Endothelial cell of umbilical vein (primary cell): ENCODE measurements around the gene TRABD2A. TPM values are rescaled to one million over a fixed set of nuclear protein-coding genes. Genes with fewer than 3 reads are reported as not detected.

Experiments used
- BruUV-seq: library from RNA; stranded (reverse); fragments of 400-500 nt; replicated peaks from 2 replicates; lab custom pipeline; 2021; lab: Mats Ljungman, UMichigan
- CTCF ChIA-PET: fragments of 300-600, 350-600 bp; sonication (Branson Sonifier 250); formaldehyde crosslinking; loops from one replicate; lab custom pipeline; 2021; ENCODE audit warnings: antibody characterized with exemption, inconsistent platforms; lab: Charles Lee
- POLR2A ChIA-PET: fragments of 300-600, 350-600 bp; sonication (Branson Sonifier 250); formaldehyde crosslinking; loops from one replicate; lab custom pipeline; 2021; ENCODE audit warnings: antibody characterized with exemption, inconsistent platforms; lab: Charles Lee
- DNase-seq: peaks from one replicate; pipeline ENCODE4 v3.0.0-alpha.2; 2011; ENCODE audit warnings: low read depth, low spot score
- FAIRE-seq: peaks from 2 replicates; lab custom pipeline; 2011; peaks lifted over from hg19 to GRCh38; lab: Jason Lieb, UNC
- H2AFZ ChIP-seq: 2 replicates; pipeline ENCODE4 v1.6.0; 2012; ENCODE audit warnings: low read depth, low read length, control low read depth, inconsistent platforms
- H3K27ac ChIP-seq: 2 replicates; pipeline ENCODE4 v1.5.1; 2011; ENCODE audit warnings: low read depth, mild to moderate bottlenecking, control low read depth, low read length, moderate library complexity; ENCODE audit not compliant: insufficient read depth
- H3K27me3 ChIP-seq, 2 experiments: 2 replicates each; pipeline versions ENCODE4 v1.6.0 to v1.6.1; 2011; ENCODE audit warnings: low read length in 2 of 2, mixed read lengths in 1 of 2; ENCODE audit not compliant: control insufficient read depth in 2 of 2, insufficient read depth in 2 of 2
- H3K36me3 ChIP-seq, 2 experiments: 2 replicates in 1 of 2; 3 replicates in 1 of 2; pipeline ENCODE4 v1.5.1; 2011; ENCODE audit warnings: low read length in 2 of 2, mild to moderate bottlenecking in 1 of 2, moderate library complexity in 1 of 2; ENCODE audit not compliant: control insufficient read depth in 2 of 2, insufficient read depth in 2 of 2; ENCODE audit errors: extremely low read depth in 1 of 2
- H3K4me1 ChIP-seq: 3 replicates; pipeline ENCODE4 v1.5.1; 2011; ENCODE audit warnings: mild to moderate bottlenecking, low read length; ENCODE audit not compliant: control insufficient read depth, insufficient read depth; ENCODE audit errors: extremely low read depth
- H3K4me2 ChIP-seq: 2 replicates; pipeline ENCODE4 v1.6.1; 2011; ENCODE audit warnings: low read length, control low read depth, mixed read lengths; ENCODE audit not compliant: insufficient read depth
- H3K4me3 ChIP-seq, 3 experiments: fragments of 200-600 bp in 1 of 3; sonication (generic), shearing (Covaris generic) in 1 of 3; replicated peaks in 1 of 3; 2 replicates each; pipeline ENCODE4 v1.5.1; 2011 to 2016; ENCODE audit warnings: control low read depth in 3 of 3, low read length in 3 of 3, mild to moderate bottlenecking in 2 of 3, inconsistent platforms in 1 of 3, low read depth in 1 of 3, moderate library complexity in 1 of 3; ENCODE audit not compliant: insufficient read depth in 1 of 3
- H3K79me2 ChIP-seq: 2 replicates; pipeline ENCODE4 v1.6.0; 2012; ENCODE audit warnings: low read length, inconsistent platforms; ENCODE audit not compliant: control insufficient read depth, insufficient read depth
- H3K9ac ChIP-seq: replicated peaks from 2 replicates; pipeline ENCODE3; 2011; ENCODE audit warnings: low read length, control low read depth; ENCODE audit not compliant: insufficient read depth; ENCODE audit errors: extremely low read depth
- H3K9me1 ChIP-seq: replicated peaks from 3 replicates; pipeline ENCODE4 v1.6.0; 2011; ENCODE audit warnings: mild to moderate bottlenecking, low read length; ENCODE audit not compliant: control insufficient read depth, insufficient read depth; ENCODE audit errors: extremely low read depth
- H3K9me3 ChIP-seq: replicated peaks from 2 replicates; pipeline ENCODE4 v1.5.1; 2012; ENCODE audit warnings: low read length, inconsistent platforms; ENCODE audit not compliant: control insufficient read depth, insufficient read depth
- H4K20me1 ChIP-seq: replicated peaks from 2 replicates; pipeline ENCODE3; 2011; ENCODE audit warnings: mild to moderate bottlenecking, low read length; ENCODE audit not compliant: control insufficient read depth, insufficient read depth; ENCODE audit errors: extremely low read depth
- EZH2 ChIP-seq: IDR thresholded peaks from 2 replicates; pipeline ENCODE4 v1.6.1; 2012; ENCODE audit warnings: borderline replicate concordance, low read depth, mild to moderate bottlenecking, moderate library complexity, low read length, inconsistent platforms; ENCODE audit not compliant: severe bottlenecking
- FOS ChIP-seq: IDR thresholded peaks from 2 replicates; pipeline ENCODE4 v1.6.1; 2011; ENCODE audit warnings: mild to moderate bottlenecking, low read length, moderate library complexity, borderline replicate concordance; ENCODE audit not compliant: insufficient read depth
- GATA2 ChIP-seq: IDR thresholded peaks from 2 replicates; pipeline ENCODE4 v1.7.0; 2011; ENCODE audit warnings: low read depth, mild to moderate bottlenecking, moderate library complexity, mixed read lengths, low read length; ENCODE audit not compliant: insufficient read length, insufficient read depth
- JUN ChIP-seq: IDR thresholded peaks from 2 replicates; pipeline ENCODE4 v1.6.1; 2011; ENCODE audit warnings: borderline replicate concordance, low read depth; ENCODE audit not compliant: insufficient read length, insufficient read depth
- MYC ChIP-seq: IDR thresholded peaks from one replicate; pipeline ENCODE4 v1.6.1; 2011; ENCODE audit warnings: mild to moderate bottlenecking, low read depth, low read length
- POLR2A ChIP-seq: IDR thresholded peaks from 2 replicates; pipeline ENCODE4 v1.6.1; 2012; ENCODE audit warnings: low read depth, mild to moderate bottlenecking, control low read depth, low read length
- POLR2AphosphoS5 ChIP-seq: IDR thresholded peaks from 2 replicates; pipeline ENCODE4 v1.6.1; 2012; ENCODE audit warnings: low read depth, mild to moderate bottlenecking, control low read depth, low read length, moderate library complexity; ENCODE audit not compliant: insufficient read depth
- dilution Hi-C: fragments of 300-500 bp; cut with MboI; formaldehyde crosslinking; loops from one replicate; pipeline ENCODE4 v1.15.0; 2019; ENCODE audit warnings: low sequenced_read_pairs; ENCODE audit not compliant: extremely low pct_ligation_motif_present
- intact Hi-C: fragments of 100-400 bp; cut with micrococcal nuclease; formaldehyde crosslinking; loops from one replicate; pipeline ENCODE4 v1.10.0; 2022
- polyA plus RNA-seq, 4 experiments: library from polyadenylated mRNA; depleted of rRNA in 3 of 4; stranded (reverse) in 3 of 4; unstranded in 1 of 4; fragments of >200 nt; gene quantifications; 2 replicates each; pipeline versions ENCODE4 v1.2.1 to v1.2.3, GENCODE V29; 2011 to 2012; ENCODE audit warnings: missing spikeins in 1 of 4
- total RNA-seq: library from RNA; stranded (reverse); gene quantifications from 2 replicates; pipeline ENCODE4 v1.2.3, GENCODE V29; 2021
- TF ChIP-seq, protein P1 (sequence below): IDR thresholded peaks from 2 replicates; pipeline ENCODE4 v1.6.1; 2011; ENCODE audit not compliant: insufficient read depth, insufficient read length
- TF ChIP-seq, protein P2 (sequence below), 2 donors: IDR thresholded peaks; 1 replicate in 1 of 2; 2 replicates in 1 of 2; pipeline ENCODE4 v1.5.1; 2011; ENCODE audit warnings: low read length in 2 of 2, mild to moderate bottlenecking in 2 of 2, moderate library complexity in 2 of 2, control low read depth in 1 of 2, inconsistent platforms in 1 of 2, low read depth in 1 of 2; ENCODE audit not compliant: insufficient read depth in 1 of 2; ENCODE audit errors: extremely low read depth in 1 of 2

Gene TRABD2A
- total and polyA plus RNA-seq, 2 donors (not counting 3 experiments of a cell fraction or from before 2014, with no cell fraction given): 1.0 to 1.8 TPM

DNA sequence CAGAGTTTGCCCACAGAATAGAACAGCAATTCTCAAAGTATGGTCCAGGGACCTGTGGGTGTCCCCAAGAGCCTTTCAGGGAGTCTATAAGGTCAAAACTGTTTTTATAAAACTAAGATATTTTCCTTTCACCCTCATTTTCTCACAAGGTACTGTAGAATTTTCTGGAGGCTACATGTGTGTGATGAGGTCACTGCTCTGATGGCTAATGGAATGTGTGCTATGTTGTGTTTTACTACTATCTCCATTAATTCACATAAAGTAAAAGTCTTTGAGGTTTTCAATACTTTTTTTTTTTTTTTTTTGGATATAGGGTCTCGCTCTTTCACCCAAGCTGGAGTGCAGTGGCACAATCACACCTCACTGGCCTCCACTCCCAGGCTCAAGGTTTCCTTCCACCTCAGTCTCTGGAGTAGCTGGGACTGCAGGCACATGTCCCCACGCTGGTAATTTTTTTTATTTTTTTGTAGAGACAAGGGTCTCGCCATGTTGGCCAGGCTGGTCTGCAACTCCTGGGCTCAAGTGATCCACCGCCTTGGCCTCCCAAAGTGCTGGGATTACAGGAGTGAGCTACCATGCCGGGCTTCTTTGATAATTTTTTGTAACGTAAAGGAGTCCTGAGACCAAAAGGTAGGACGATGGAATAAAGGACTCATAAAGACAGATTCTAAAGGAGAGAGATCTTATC, 1.8 kb downstream of the TRABD2A start:
- H3K4me1 ChIP-seq: peaks cover 16% of the 10 kb centered on the region
- CTCF ChIA-PET: no interaction called here
- no peaks in the 10 kb centered on the region for H3K9me1 ChIP-seq
- H3K9me3 ChIP-seq: no peaks in the 10 kb centered on the region
- no peak for TF ChIP-seq JUN
- dilution Hi-C loops: no loop called here
- no peaks in the 10 kb centered on the region for H3K79me2 ChIP-seq
- no peak overlapping the region for H2AFZ ChIP-seq
- intact Hi-C loops: no loop called here
- BruUV-seq: no TSS peak
- no peak overlapping the region for H3K4me2 ChIP-seq
- H4K20me1 ChIP-seq: no peaks in the 10 kb centered on the region
- no peak for FAIRE-seq
- H3K27me3 ChIP-seq: peaks cover 41 to 43% of the 10 kb centered on the region in 2 experiments
- H3K4me3 ChIP-seq: no peak overlapping the region
- no peaks in the 10 kb centered on the region for H3K36me3 ChIP-seq
- POLR2A ChIA-PET: no interaction called here
- DNase-seq: no peak
- no peak overlapping the region for H3K9ac ChIP-seq
- H3K27ac ChIP-seq: no peak overlapping the region

DNA sequence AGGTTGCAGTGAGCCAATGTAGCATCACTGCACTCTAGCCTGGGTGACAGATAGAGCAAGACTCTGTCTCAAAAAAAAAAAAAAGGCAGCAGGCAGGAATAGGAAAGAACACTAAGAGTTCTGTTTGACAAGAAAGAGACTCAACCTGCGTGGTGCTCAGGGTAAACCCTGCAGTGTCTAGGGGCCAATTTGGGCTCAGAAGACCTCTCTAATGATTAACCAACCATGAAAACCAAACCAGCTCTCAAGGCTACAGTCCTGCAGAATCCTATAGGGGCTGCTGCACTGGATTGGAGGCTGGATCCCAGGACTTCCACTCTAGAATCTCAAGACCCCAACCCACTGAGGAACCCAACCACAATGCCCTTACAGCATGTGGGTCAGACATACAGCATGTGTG, 2.4 kb downstream of the TRABD2A start:
- intact Hi-C loops: no loop called here
- no peak overlapping the region for H3K4me2 ChIP-seq

More for the DNA sequence above, 2.4 kb downstream of the TRABD2A start:
- no peaks in the 10 kb centered on the region for H3K9me3 ChIP-seq
- H2AFZ ChIP-seq: no peak overlapping the region
- peaks cover 39 to 43% of the 10 kb centered on the region in 2 experiments for H3K27me3 ChIP-seq
- H3K9ac ChIP-seq: no peak overlapping the region
- no peak for TF ChIP-seq EZH2
- TF ChIP-seq, protein P1, sequence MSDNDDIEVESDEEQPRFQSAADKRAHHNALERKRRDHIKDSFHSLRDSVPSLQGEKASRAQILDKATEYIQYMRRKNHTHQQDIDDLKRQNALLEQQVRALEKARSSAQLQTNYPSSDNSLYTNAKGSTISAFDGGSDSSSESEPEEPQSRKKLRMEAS: no peak
- no peak for TF ChIP-seq MYC
- TF ChIP-seq POLR2AphosphoS5: no peak
- TF ChIP-seq POLR2A: no peak
- TF ChIP-seq FOS: no peak
- TF ChIP-seq JUN: no peak
- TF ChIP-seq, protein P2, sequence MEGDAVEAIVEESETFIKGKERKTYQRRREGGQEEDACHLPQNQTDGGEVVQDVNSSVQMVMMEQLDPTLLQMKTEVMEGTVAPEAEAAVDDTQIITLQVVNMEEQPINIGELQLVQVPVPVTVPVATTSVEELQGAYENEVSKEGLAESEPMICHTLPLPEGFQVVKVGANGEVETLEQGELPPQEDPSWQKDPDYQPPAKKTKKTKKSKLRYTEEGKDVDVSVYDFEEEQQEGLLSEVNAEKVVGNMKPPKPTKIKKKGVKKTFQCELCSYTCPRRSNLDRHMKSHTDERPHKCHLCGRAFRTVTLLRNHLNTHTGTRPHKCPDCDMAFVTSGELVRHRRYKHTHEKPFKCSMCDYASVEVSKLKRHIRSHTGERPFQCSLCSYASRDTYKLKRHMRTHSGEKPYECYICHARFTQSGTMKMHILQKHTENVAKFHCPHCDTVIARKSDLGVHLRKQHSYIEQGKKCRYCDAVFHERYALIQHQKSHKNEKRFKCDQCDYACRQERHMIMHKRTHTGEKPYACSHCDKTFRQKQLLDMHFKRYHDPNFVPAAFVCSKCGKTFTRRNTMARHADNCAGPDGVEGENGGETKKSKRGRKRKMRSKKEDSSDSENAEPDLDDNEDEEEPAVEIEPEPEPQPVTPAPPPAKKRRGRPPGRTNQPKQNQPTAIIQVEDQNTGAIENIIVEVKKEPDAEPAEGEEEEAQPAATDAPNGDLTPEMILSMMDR (IDR thresholded peaks at IDR 0.05; ENCODE audit: extremely low read depth in 1 of 2, insufficient read depth in 1 of 2, low read depth in 1 of 2, low read length in 2 of 2): no peak
- TF ChIP-seq GATA2: no peak
- no peak overlapping the region for H3K4me3 ChIP-seq
- H3K9me1 ChIP-seq: no peaks in the 10 kb centered on the region
- POLR2A ChIA-PET: no interaction called here
- peaks cover 16% of the 10 kb centered on the region for H3K4me1 ChIP-seq
- no peaks in the 10 kb centered on the region for H3K36me3 ChIP-seq
- no peak for DNase-seq
- BruUV-seq: no TSS peak
- H3K27ac ChIP-seq: no peak overlapping the region
- no peaks in the 10 kb centered on the region for H3K79me2 ChIP-seq
- no peak for FAIRE-seq
- dilution Hi-C loops: no loop called here
- H4K20me1 ChIP-seq: no peaks in the 10 kb centered on the region
- CTCF ChIA-PET: interaction anchor here (2.4 kb wide), 1 partner anchor 48 kb away, joined by 8 read pairs; no protein-coding TSS in a partner anchor
